KMS-11 (cell line): ENCODE measurements around the gene PDE12.

ENCODE experiments used
- H2AFZ ChIP-seq: fragments of 200-600 bp; sonication (generic); 2 replicates; pipeline ENCODE4 v1.6.1; 2016; ENCODE audit warnings: antibody characterized with exemption, mixed run types, low read depth
- H3K27ac ChIP-seq: fragments of 200-600 bp; sonication (generic); 2 replicates; pipeline ENCODE4 v1.6.1; 2016; ENCODE audit warnings: mild to moderate bottlenecking, mixed run types
- H3K27me3 ChIP-seq: fragments of 200-600 bp; sonication (generic); 2 replicates; pipeline ENCODE4 v1.6.1; 2017; ENCODE audit warnings: mild to moderate bottlenecking, low read depth, mixed run types, moderate library complexity; ENCODE audit not compliant: insufficient read depth
- H3K36me3 ChIP-seq: fragments of 200-600 bp; sonication (generic); 2 replicates; pipeline ENCODE4 v1.6.1; 2017; ENCODE audit warnings: mild to moderate bottlenecking, mixed run types; ENCODE audit not compliant: insufficient read depth
- H3K4me1 ChIP-seq: fragments of 200-600 bp; sonication (generic); 2 replicates; pipeline ENCODE4 v1.6.1; 2016; ENCODE audit warnings: mild to moderate bottlenecking, low read depth, mixed run types; ENCODE audit not compliant: poor library complexity, severe bottlenecking
- H3K4me2 ChIP-seq: fragments of 200-600 bp; sonication (generic); 2 replicates; pipeline ENCODE4 v1.7.0; 2016; ENCODE audit warnings: mild to moderate bottlenecking, mixed run types
- H3K4me3 ChIP-seq: fragments of 200-600 bp; sonication (generic); IDR thresholded peaks from 2 replicates; pipeline ENCODE4 v1.6.1; 2017; ENCODE audit warnings: low read depth, low read length, mixed read lengths; ENCODE audit not compliant: insufficient read depth
- H3K79me2 ChIP-seq: fragments of 200-600 bp; sonication (generic); 2 replicates; pipeline ENCODE4 v1.6.1; 2016; ENCODE audit warnings: low read depth, mixed run types; ENCODE audit not compliant: insufficient read depth
- H3K9ac ChIP-seq: fragments of 200-600 bp; sonication (generic); 2 replicates; pipeline ENCODE4 v1.6.1; 2016; ENCODE audit warnings: mild to moderate bottlenecking, mixed run types
- H4K20me1 ChIP-seq: fragments of 200-600 bp; sonication (generic); 2 replicates; pipeline ENCODE4 v1.6.1; 2016; ENCODE audit warnings: mild to moderate bottlenecking, mixed run types; ENCODE audit not compliant: insufficient read depth
- CTCF ChIP-seq: fragments of 200-600 bp; sonication (generic); conservative IDR thresholded peaks from 2 replicates; pipeline ENCODE4 v1.6.1; 2017; ENCODE audit warnings: low read depth, mild to moderate bottlenecking, antibody characterized with exemption, low read length, moderate library complexity, mixed read lengths

PDE12 gene

DNA sequence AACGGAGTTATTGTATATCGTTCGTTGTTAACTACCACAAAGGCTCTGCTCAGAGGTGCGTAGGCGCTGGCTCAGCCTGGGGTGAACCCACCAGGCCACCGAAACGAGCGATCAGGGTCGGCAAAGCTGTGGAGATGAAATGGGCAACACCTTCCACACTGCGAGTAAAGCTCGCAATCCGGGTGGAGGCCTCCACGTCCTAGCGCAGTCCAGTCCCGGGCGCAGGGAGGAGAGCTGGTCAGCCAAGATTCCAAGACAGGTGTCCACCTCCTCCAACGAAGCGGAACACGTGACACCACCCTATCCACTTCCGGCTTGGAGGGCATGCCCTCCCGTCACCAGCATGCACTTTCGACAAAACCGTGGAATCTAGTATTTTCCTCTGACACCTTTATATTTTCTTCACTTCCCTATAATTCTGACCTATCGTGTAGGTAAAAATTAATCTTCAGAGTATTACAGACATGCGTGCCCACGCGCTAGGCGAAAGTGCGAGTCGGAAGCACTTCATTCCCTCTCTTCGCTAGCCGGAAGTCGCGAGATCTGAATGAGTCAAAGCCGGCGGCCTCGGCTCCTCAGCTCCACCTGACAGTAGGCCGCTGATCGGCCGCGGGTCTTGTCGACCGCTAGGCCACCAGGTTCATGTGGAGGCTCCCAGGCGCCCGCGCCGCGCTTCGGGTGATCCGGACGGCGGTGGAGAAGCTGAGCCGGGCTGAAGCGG is at the start of gene PDE12:
Gene PDE12, plus strand, starts transcription at position 537 of the 721 bp plus-strand sequence. Its CDS starts 106 bp downstream, at position 643.
- H2AFZ ChIP-seq = peak within 1 kb of the TSS; percentile 95
- H3K27ac ChIP-seq = peak within 1 kb of the TSS; percentile 85
- H3K4me2 ChIP-seq = peak within 1 kb of the TSS; percentile 86
- no peaks in the 10 kb centered on the region for H3K36me3 ChIP-seq
- peak within 1 kb of the TSS; percentile 47 for H3K4me3 ChIP-seq
- H3K27me3 ChIP-seq = no peaks in the 10 kb centered on the region
- H3K79me2 ChIP-seq = peaks cover 35% of the 10 kb centered on the region
- no peaks in the 10 kb centered on the region for H4K20me1 ChIP-seq
- no peak for TF ChIP-seq CTCF
- peak within 1 kb of the TSS; percentile 78 for H3K9ac ChIP-seq
- H3K4me1 ChIP-seq = peaks cover 23% of the 10 kb centered on the region

GRCh38 chr3:57512166-57512565 is 43.9 kb upstream of the PDE12 start:
- H3K27me3 ChIP-seq = no peaks in the 10 kb centered on the region
- H3K27ac ChIP-seq = no peak overlapping the region
- H3K4me2 ChIP-seq = no peak overlapping the region
- H3K36me3 ChIP-seq = no peaks in the 10 kb centered on the region
- H2AFZ ChIP-seq = no peak overlapping the region
- no peaks in the 10 kb centered on the region for H3K79me2 ChIP-seq
- no peak overlapping the region for H3K9ac ChIP-seq
- no peak overlapping the region for H3K4me3 ChIP-seq
- no peak for TF ChIP-seq CTCF
- no peaks in the 10 kb centered on the region for H4K20me1 ChIP-seq
- H3K4me1 ChIP-seq = no peaks in the 10 kb centered on the region

DNA sequence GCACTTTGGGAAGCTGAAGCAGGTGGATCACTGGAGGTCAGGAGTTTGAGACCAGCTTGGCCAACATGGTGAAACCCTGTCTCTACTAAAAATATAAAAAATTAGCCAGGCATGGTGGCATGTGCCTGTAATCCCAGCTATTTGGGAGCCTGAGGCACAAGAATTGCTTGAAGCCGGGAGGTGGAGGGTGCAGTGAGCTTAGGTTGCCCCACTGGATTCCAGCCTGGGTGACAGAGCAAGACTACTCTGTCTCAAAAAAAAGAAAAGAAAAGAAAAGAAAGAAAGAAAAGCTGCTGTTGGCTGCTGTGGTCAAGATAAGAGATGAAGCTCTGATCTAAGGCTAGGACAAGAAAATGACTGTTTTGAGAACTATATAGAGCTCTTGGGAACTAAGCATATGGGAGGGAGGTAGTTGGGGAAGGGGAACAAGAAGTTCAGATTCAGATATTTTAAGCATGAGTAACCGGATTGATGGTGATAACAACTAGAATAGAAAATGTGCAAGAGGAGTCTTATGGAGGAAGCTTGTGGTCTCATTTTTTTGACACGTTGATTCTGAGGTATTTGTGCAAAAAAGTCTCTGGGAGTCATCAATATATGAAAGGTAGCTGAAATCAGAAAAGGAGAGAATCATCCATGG is 37.7 kb upstream of the PDE12 start:
- H3K79me2 ChIP-seq = no peaks in the 10 kb centered on the region
- TF ChIP-seq CTCF = no peak
- H3K36me3 ChIP-seq = no peaks in the 10 kb centered on the region
- no peaks in the 10 kb centered on the region for H4K20me1 ChIP-seq
- no peak overlapping the region for H3K9ac ChIP-seq
- no peak overlapping the region for H3K27ac ChIP-seq
- H3K4me1 ChIP-seq = no peaks in the 10 kb centered on the region
- no peak overlapping the region for H3K4me3 ChIP-seq
- no peak overlapping the region for H2AFZ ChIP-seq
- no peak overlapping the region for H3K4me2 ChIP-seq
- no peaks in the 10 kb centered on the region for H3K27me3 ChIP-seq

- Histone ChIP-seq H3K79me2 (no peaks in the 10 kb centered on the region), H3K9ac (no peak overlapping the region), H3K36me3 (no peaks in the 10 kb centered on the region), H4K20me1 (no peaks in the 10 kb centered on the region), H3K4me1 (no peaks in the 10 kb centered on the region), H3K27me3 (no peaks in the 10 kb centered on the region), H3K27ac (no peak overlapping the region), H3K4me2 (no peak overlapping the region), H2AFZ (no peak overlapping the region), H3K4me3 (no peak overlapping the region)
- TF ChIP-seq CTCF = no peak
These were observed 25.9 kb upstream of the PDE12 start for GRCh38 chr3:57530071-57530608.
